ENCODE data around the gene KIZ. TPM values are rescaled to one million over a fixed set of nuclear protein-coding genes. Genes with fewer than 3 reads are reported as not detected.

The KIZ gene
- total RNA-seq, 1 donor from 2014 or later: 42.3 TPM

DNA sequence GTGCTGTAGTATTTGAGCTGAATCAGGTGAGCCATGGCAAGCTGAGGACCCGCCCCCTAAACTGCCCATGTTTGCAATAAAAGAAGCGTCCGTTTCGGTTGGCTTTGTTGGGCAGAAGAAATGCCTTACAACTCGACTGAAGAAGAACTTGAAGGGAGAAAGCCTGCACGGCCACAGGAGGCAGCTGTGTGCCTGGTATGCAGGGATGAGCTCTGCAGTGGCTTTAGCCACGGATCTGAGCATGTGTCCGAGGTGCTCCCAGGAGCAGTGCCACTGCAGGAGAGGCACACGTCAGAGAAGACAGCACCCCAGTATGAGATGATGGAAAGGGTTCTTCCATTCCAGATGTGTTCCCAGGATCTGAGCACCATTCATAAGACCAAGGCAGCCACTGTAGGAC, 23.5 kb downstream of the KIZ start:
- no peak for TF ChIP-seq CTCF (IDR thresholded peaks at IDR 0.05; ENCODE audit: borderline replicate concordance)
- DNase-seq: no peak
- Histone ChIP-seq H3K27me3 (ENCODE audit: low read depth) (no peaks in the 10 kb centered on the region), H3K4me3 (no peak overlapping the region), H3K27ac (replicated peaks) (no peak overlapping the region), H3K36me3 (peaks cover 6% of the 10 kb centered on the region), H3K4me1 (peaks cover 3% of the 10 kb centered on the region), H3K9me3 (replicated peaks) (no peaks in the 10 kb centered on the region)
- intact Hi-C loops (cut with micrococcal nuclease): no loop called here

- Histone ChIP-seq H3K4me3 (no peak overlapping the region), H3K27me3 (ENCODE audit: low read depth) (no peaks in the 10 kb centered on the region), H3K4me1 (peaks cover 3% of the 10 kb centered on the region), H3K36me3 (peaks cover 7% of the 10 kb centered on the region), H3K9me3 (replicated peaks) (peaks cover 4% of the 10 kb centered on the region), H3K27ac (replicated peaks) (no peak overlapping the region)
- DNase-seq: no peak
- no peak for TF ChIP-seq CTCF (IDR thresholded peaks at IDR 0.05; ENCODE audit: borderline replicate concordance)
- intact Hi-C loops (cut with micrococcal nuclease): no loop called here
These were observed 25.9 kb downstream of the KIZ start for GRCh38 chr20:21151791-21152190.

DNA sequence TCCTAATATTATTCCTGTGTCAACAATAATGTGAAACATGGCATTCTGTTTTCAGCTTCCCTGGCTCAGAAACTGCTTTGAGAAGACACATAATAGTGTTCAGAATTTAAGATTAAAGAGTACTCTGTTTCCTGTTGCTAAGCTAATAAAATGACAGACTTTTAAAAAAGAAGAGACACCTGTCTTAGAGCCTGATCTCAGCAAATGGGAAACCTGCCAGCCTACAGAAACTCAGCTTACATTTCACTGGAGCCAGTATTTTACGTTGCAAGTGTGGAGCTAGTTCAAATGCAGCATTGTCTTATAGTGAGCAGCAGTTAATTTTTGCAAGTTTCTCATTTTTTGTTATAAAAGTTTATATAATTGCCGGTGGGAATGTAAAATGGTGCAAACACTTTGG, 28.8 kb downstream of the KIZ start:
- intact Hi-C loops (cut with micrococcal nuclease): no loop called here
- Histone ChIP-seq H3K27me3 (ENCODE audit: low read depth) (no peaks in the 10 kb centered on the region), H3K9me3 (replicated peaks) (peaks cover 4% of the 10 kb centered on the region), H3K4me1 (peaks cover 3% of the 10 kb centered on the region), H3K27ac (replicated peaks) (no peak overlapping the region), H3K4me3 (no peak overlapping the region), H3K36me3 (peaks cover 7% of the 10 kb centered on the region)
- no peak for DNase-seq
- TF ChIP-seq CTCF (IDR thresholded peaks at IDR 0.05; ENCODE audit: borderline replicate concordance): no peak

DNA sequence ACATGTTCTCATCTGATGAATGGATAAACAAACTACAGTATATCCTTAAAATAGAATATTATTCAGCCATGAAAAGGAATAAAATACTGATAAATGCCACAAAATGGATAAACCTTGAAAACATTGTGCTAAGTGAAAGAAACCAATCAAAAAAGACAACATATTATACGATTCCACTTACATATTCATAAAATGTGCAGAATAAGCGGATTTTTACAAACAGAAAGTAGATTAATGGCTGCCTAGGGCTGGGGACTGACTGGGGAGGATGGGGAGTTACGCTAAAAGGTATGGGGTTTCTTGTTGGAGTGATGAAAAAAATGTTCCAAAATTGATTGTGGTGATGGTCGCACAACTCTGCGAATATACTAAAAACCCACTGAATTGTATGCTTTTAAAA, 29.4 kb downstream of the KIZ start:
- TF ChIP-seq CTCF (IDR thresholded peaks at IDR 0.05; ENCODE audit: borderline replicate concordance): no peak
- intact Hi-C loops (cut with micrococcal nuclease): no loop called here
- DNase-seq: no peak
- Histone ChIP-seq H3K9me3 (replicated peaks) (peaks cover 4% of the 10 kb centered on the region), H3K4me1 (peaks cover 3% of the 10 kb centered on the region), H3K36me3 (peaks cover 3% of the 10 kb centered on the region), H3K27ac (replicated peaks) (no peak overlapping the region), H3K27me3 (ENCODE audit: low read depth) (no peaks in the 10 kb centered on the region), H3K4me3 (no peak overlapping the region)

GRCh38 chr20:21156266-21156665, 30.4 kb downstream of the KIZ start:
- H3K4me1 ChIP-seq: peaks cover 3% of the 10 kb centered on the region
- no peak for TF ChIP-seq CTCF (IDR thresholded peaks at IDR 0.05; ENCODE audit: borderline replicate concordance)
- peaks cover 4% of the 10 kb centered on the region for H3K9me3 ChIP-seq (replicated peaks)
- intact Hi-C loops (cut with micrococcal nuclease): no loop called here
- peaks cover 3% of the 10 kb centered on the region for H3K36me3 ChIP-seq
- H3K27me3 ChIP-seq (ENCODE audit: low read depth): no peaks in the 10 kb centered on the region
- H3K27ac ChIP-seq (replicated peaks): no peak overlapping the region
- DNase-seq: no peak
- H3K4me3 ChIP-seq: no peak overlapping the region

- Histone ChIP-seq H3K27ac (replicated peaks) (no peak overlapping the region), H3K4me3 (no peak overlapping the region), H3K36me3 (peaks cover 10% of the 10 kb centered on the region), H3K4me1 (peaks cover under 1% of the 10 kb centered on the region), H3K9me3 (replicated peaks) (peaks cover 4% of the 10 kb centered on the region), H3K27me3 (ENCODE audit: low read depth) (no peaks in the 10 kb centered on the region)
- DNase-seq: no peak
- intact Hi-C loops (cut with micrococcal nuclease): no loop called here
- no peak for TF ChIP-seq CTCF (IDR thresholded peaks at IDR 0.05; ENCODE audit: borderline replicate concordance)
These were observed 31.1 kb downstream of the KIZ start for GRCh38 chr20:21157006-21157405.

Data from left ventricle myocardium inferior (tissue), 1 donor.